IMR-90 (cell line): Measurements from ENCODE around the gene PPP1R9B. TPM values are rescaled to one million over a fixed set of nuclear protein-coding genes. Genes with fewer than 3 reads are reported as not detected.

ENCODE experiments used
- ATAC-seq: fragments of 200-7000 bp; cut with Tn5 transposase; 2 replicates; pipeline ENCODE4 v1.9.1; 2020; ENCODE audit warnings: low read depth, mild to moderate bottlenecking, moderate library complexity
- BruUV-seq: library from RNA; stranded (reverse); fragments of 400-500 nt; replicated peaks from 2 replicates; lab custom pipeline; 2021; lab: Mats Ljungman, UMichigan
- CTCF ChIA-PET: fragments of 300-600 bp; formaldehyde crosslinking; extraction: SDS; loops from one replicate; lab custom pipeline; 2021; ENCODE audit warnings: antibody characterized with exemption; lab: Yijun Ruan, JAX
- POLR2A ChIA-PET: fragments of 300-600 bp; sonication (Branson Sonifier 250); formaldehyde crosslinking; loops from one replicate; lab custom pipeline; 2022; ENCODE audit warnings: antibody characterized with exemption; ENCODE audit not compliant: unreplicated experiment; lab: Charles Lee
- DNase-seq: peaks from one replicate; pipeline ENCODE4 v3.0.0; 2013
- H2AFZ ChIP-seq: replicated peaks from 2 replicates; pipeline ENCODE3; 2013; ENCODE audit warnings: low read length, mild to moderate bottlenecking; ENCODE audit not compliant: poor library complexity
- H2AK5ac ChIP-seq: 2 replicates; pipeline ENCODE4 v1.6.1; 2013; ENCODE audit warnings: low read depth, low read length, inconsistent platforms
- H2AK9ac ChIP-seq: replicated peaks from 2 replicates; pipeline ENCODE3; 2013; ENCODE audit warnings: mild to moderate bottlenecking, low read depth, low read length, moderate library complexity; ENCODE audit not compliant: poor library complexity
- H2BK120ac ChIP-seq: 2 replicates; pipeline ENCODE4 v1.6.1; 2013; ENCODE audit warnings: low read depth, low read length, inconsistent platforms
- H2BK15ac ChIP-seq: 3 replicates; pipeline ENCODE4 v1.6.1; 2013; ENCODE audit warnings: low read depth, low read length, inconsistent platforms
- H2BK20ac ChIP-seq: 2 replicates; pipeline ENCODE4 v1.6.1; 2013; ENCODE audit warnings: low read depth, mild to moderate bottlenecking, inconsistent platforms, low read length, moderate library complexity
- H2BK5ac ChIP-seq: 2 replicates; pipeline ENCODE4 v1.6.1; 2013; ENCODE audit warnings: mild to moderate bottlenecking, low read depth, low read length, inconsistent platforms; ENCODE audit not compliant: poor library complexity, severe bottlenecking
- H3K14ac ChIP-seq: replicated peaks from 2 replicates; pipeline ENCODE4 v1.6.1; 2013; ENCODE audit warnings: low read depth, low read length, inconsistent platforms
- H3K18ac ChIP-seq: 2 replicates; pipeline ENCODE4 v1.6.1; 2013; ENCODE audit warnings: low read depth, low read length, control low read depth
- H3K23ac ChIP-seq: 2 replicates; pipeline ENCODE4 v1.6.1; 2013; ENCODE audit warnings: low read depth, low read length, inconsistent platforms
- H3K27ac ChIP-seq: 2 replicates; pipeline ENCODE4 v1.5.1; 2013; ENCODE audit warnings: mild to moderate bottlenecking, control low read depth, low read length; ENCODE audit not compliant: insufficient read depth
- H3K27me3 ChIP-seq: 2 replicates; pipeline ENCODE4 v1.6.1; 2013; ENCODE audit warnings: low read length; ENCODE audit not compliant: control insufficient read depth, insufficient read depth
- H3K36me3 ChIP-seq: 2 replicates; pipeline ENCODE4 v1.6.1; 2013; ENCODE audit warnings: low read length, mixed read lengths; ENCODE audit not compliant: control insufficient read depth, insufficient read depth
- H3K4ac ChIP-seq: 2 replicates; pipeline ENCODE4 v1.6.1; 2013; ENCODE audit warnings: low read depth, low read length, inconsistent platforms
- H3K4me1 ChIP-seq: 2 replicates; pipeline ENCODE4 v1.6.1; 2013; ENCODE audit warnings: low read length, mixed read lengths; ENCODE audit not compliant: control insufficient read depth, insufficient read depth
- H3K4me2 ChIP-seq: 2 replicates; pipeline ENCODE4 v1.6.1; 2013; ENCODE audit warnings: low read depth, mild to moderate bottlenecking, control low read depth, low read length, moderate library complexity
- H3K4me3 ChIP-seq: 2 replicates; pipeline ENCODE4 v1.5.1; 2013; ENCODE audit warnings: low read depth, mild to moderate bottlenecking, control low read depth, low read length, moderate library complexity; ENCODE audit not compliant: insufficient read depth
- H3K56ac ChIP-seq: 2 replicates; pipeline ENCODE4 v1.6.1; 2013; ENCODE audit warnings: low read length, inconsistent platforms; ENCODE audit not compliant: insufficient read depth; ENCODE audit errors: extremely low read depth
- H3K79me1 ChIP-seq, 2 experiments: 2 replicates each; pipeline ENCODE4 v1.6.1; 2013; ENCODE audit warnings: low read length in 2 of 2, inconsistent platforms in 1 of 2, low read depth in 1 of 2
- H3K9ac ChIP-seq: 2 replicates; pipeline ENCODE4 v1.6.1; 2013; ENCODE audit warnings: low read depth, low read length, control low read depth
- H3K9me1 ChIP-seq: 2 replicates; pipeline ENCODE4 v1.6.1; 2013; ENCODE audit warnings: low read length, inconsistent platforms; ENCODE audit not compliant: insufficient read depth
- H3K9me3 ChIP-seq: 2 replicates; pipeline ENCODE4 v1.6.1; 2013; ENCODE audit warnings: low read length; ENCODE audit not compliant: control insufficient read depth, insufficient read depth
- H4K20me1 ChIP-seq: 2 replicates; pipeline ENCODE4 v1.6.1; 2013; ENCODE audit warnings: low read length, inconsistent platforms; ENCODE audit not compliant: insufficient read depth
- H4K5ac ChIP-seq: 2 replicates; pipeline ENCODE4 v1.6.1; 2013; ENCODE audit warnings: mild to moderate bottlenecking, low read depth, low read length, control low read depth
- H4K8ac ChIP-seq, 2 experiments: 2 replicates each; pipeline ENCODE4 v1.6.1; 2013; ENCODE audit warnings: low read depth in 2 of 2, low read length in 2 of 2, control low read depth in 1 of 2, inconsistent platforms in 1 of 2
- H4K91ac ChIP-seq: 2 replicates; pipeline ENCODE4 v1.6.1; 2013; ENCODE audit warnings: low read depth, low read length, inconsistent platforms; ENCODE audit not compliant: insufficient read depth
- BHLHE40 ChIP-seq: fragments of 150-350 bp; IDR thresholded peaks from 2 replicates; pipeline ENCODE4 v1.6.1; 2016; ENCODE audit warnings: mild to moderate bottlenecking, low read depth, low read length
- CEBPB ChIP-seq: IDR thresholded peaks from 2 replicates; pipeline ENCODE4 v1.6.1; 2012; ENCODE audit warnings: low read depth, low read length, improper control_type of control experiment
- FOS ChIP-seq: fragments of 150-350 bp; IDR thresholded peaks from 2 replicates; pipeline ENCODE4 v1.6.1; 2016; ENCODE audit warnings: low read depth, low read length
- MAFK ChIP-seq: IDR thresholded peaks from 2 replicates; pipeline ENCODE4 v1.6.1; 2012; ENCODE audit warnings: low read depth, low read length, improper control_type of control experiment
- MAZ ChIP-seq: IDR thresholded peaks from 2 replicates; pipeline ENCODE4 v1.6.1; 2012; ENCODE audit warnings: low read depth, mild to moderate bottlenecking, low read length, improper control_type of control experiment, moderate library complexity, borderline replicate concordance
- MXI1 ChIP-seq: IDR thresholded peaks from 2 replicates; pipeline ENCODE4 v1.6.1; 2012; ENCODE audit warnings: low read depth, mild to moderate bottlenecking, low read length, moderate library complexity, borderline replicate concordance
- NFE2L2 ChIP-seq: fragments of 150-350 bp; IDR thresholded peaks from 2 replicates; pipeline ENCODE4 v1.6.1; 2016; ENCODE audit warnings: low read depth, mild to moderate bottlenecking, low read length
- POLR2A ChIP-seq: IDR thresholded peaks from 2 replicates; pipeline ENCODE4 v1.6.1; 2012; ENCODE audit warnings: mild to moderate bottlenecking, low read depth, low read length
- RCOR1 ChIP-seq: IDR thresholded peaks from 2 replicates; pipeline ENCODE4 v1.6.1; 2012; ENCODE audit warnings: mild to moderate bottlenecking, low read length, improper control_type of control experiment; ENCODE audit not compliant: insufficient replicate concordance
- RFX5 ChIP-seq: IDR thresholded peaks from 2 replicates; pipeline ENCODE4 v1.8.0; 2012; ENCODE audit warnings: low read depth, mild to moderate bottlenecking, low read length, moderate library complexity
- SMC3 ChIP-seq: fragments of 150-350 bp; IDR thresholded peaks from 2 replicates; pipeline ENCODE4 v1.6.1; 2016; ENCODE audit warnings: low read depth, mild to moderate bottlenecking, antibody characterized with exemption, low read length, moderate library complexity
- WGBS, 2 experiments: methylation state at CpG; one replicate each; pipeline versions ENCODE4 v1.1.5 to v1.1.7; 2013; ENCODE audit warnings: missing lambda C conversion rate in 2 of 2; ENCODE audit not compliant: insufficient read length in 1 of 2; ENCODE audit errors: extremely low coverage in 2 of 2; 5-methylcytosine and 5-hydroxymethylcytosine counted together
- dilution Hi-C: fragments of 300-500 bp; cut with HindIII; formaldehyde crosslinking; loops from one replicate; pipeline ENCODE4 v1.14.3; 2018; ENCODE audit warnings: low sequenced_read_pairs; ENCODE audit not compliant: unreplicated experiment
- in situ Hi-C: fragments of 300-500 bp; cut with MboI; formaldehyde crosslinking; loops from 3 replicates; pipeline ENCODE4 v1.14.3; 2019; ENCODE audit warnings: low sequenced_read_pairs, inconsistent platforms, mixed read lengths
- intact Hi-C: fragments of 100-400 bp; cut with micrococcal nuclease; formaldehyde crosslinking; loops from 2 replicates; pipeline ENCODE4 v1.10.0; 2022
- polyA plus RNA-seq, 3 experiments: library from polyadenylated mRNA; depleted of rRNA; stranded (reverse); fragments of >200 nt; gene quantifications; 2 replicates each; pipeline ENCODE4 v1.2.3, GENCODE V29; 2012; ENCODE audit warnings: low replicate concordance in 1 of 3
- total RNA-seq: library from RNA; depleted of rRNA; stranded (reverse); fragments of >200 nt; gene quantifications from 2 replicates; pipeline ENCODE4 v1.2.3, GENCODE V29; 2012
- TF ChIP-seq, protein P1 (sequence below): fragments of 150-350 bp; IDR thresholded peaks from 2 replicates; pipeline ENCODE4 v1.6.1; 2017; ENCODE audit warnings: mild to moderate bottlenecking, antibody characterized with exemption, low read length, low read depth
- TF ChIP-seq, protein P2 (sequence below): conservative IDR thresholded peaks from 2 replicates; pipeline ENCODE4 v1.5.1; 2012; ENCODE audit warnings: mild to moderate bottlenecking, low read depth, low read length, improper control_type of control experiment

The PPP1R9B gene
- total and polyA plus RNA-seq, 2 of the 4 experiments (the other 2 are of a cell fraction) = 23.0 to 28.0 TPM

DNA sequence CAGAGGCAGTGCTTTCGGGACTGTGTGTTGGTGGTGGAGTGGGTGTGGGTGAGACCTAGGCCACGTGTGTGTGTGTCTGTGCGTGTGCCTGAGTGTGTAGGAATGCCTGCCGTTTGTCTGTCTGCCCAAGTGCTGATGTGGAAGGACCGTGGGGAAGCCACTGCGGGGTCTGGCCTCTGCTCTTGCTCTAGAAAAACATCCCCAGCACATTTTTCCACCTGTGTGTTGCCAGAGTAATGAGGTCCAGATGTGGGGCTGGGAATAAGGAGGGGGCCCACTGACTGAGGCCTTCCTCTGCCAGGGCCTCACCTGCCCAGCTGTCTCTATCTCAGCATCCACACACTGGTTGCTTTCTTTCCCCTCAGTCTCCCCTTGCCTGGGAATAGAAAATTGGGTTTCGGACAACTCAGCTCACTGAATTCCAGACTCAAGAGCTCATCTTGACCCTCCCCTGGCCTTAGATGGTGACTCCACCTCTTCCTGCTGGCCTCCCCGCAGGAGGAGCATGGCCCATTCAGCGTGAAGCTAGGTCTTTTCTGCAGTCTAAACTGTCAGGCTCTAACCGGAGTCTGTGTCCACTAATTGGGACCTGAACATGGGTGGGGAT lies 23.0 kb upstream of the PPP1R9B start:
- CTCF ChIA-PET = interaction anchor here (0.8 to 1.8 kb wide), 4 partner anchors 12 to 100 kb away, joined by 3 to 6 read pairs (median 6); partner anchors contain the start of gene TMEM92
- ATAC-seq = peak; percentile 63
- no peaks in the 10 kb centered on the region for H3K27me3 ChIP-seq
- no peak overlapping the region for H3K4me3 ChIP-seq
- H2BK20ac ChIP-seq = peak overlapping the region; percentile 96
- peak overlapping the region; percentile 92 for H2BK5ac ChIP-seq
- intact Hi-C loops = loop anchor here (1.0 to 2.0 kb wide), 2 partner anchors 100 to 117 kb away; no protein-coding TSS in a partner anchor
- in situ Hi-C loops = loop anchor here (10.0 kb wide), 1 partner anchor 111 kb away; no protein-coding TSS in a partner anchor
- WGBS, 2 experiments = 0% methylated on average over 3 of the region's 10 CpGs; no CpG with 5 or more reads in 1 of the 2 experiments
- H3K9ac ChIP-seq = peak overlapping the region; percentile 63
- H2AK9ac ChIP-seq = peak overlapping the region; percentile 90
- H3K4me1 ChIP-seq = peaks cover 31% of the 10 kb centered on the region
- DNase-seq = peak; percentile 95
- no peaks in the 10 kb centered on the region; the same call in 1 of the 2 replicates for H4K20me1 ChIP-seq
- H2AFZ ChIP-seq = peak overlapping the region; percentile 87
- H2AK5ac ChIP-seq = peak overlapping the region; percentile 99
- H4K8ac ChIP-seq = peak overlapping the region; percentile 63 to 90
- H3K18ac ChIP-seq = peak overlapping the region; percentile 71
- POLR2A ChIA-PET = interaction anchor here (1.0 to 1.6 kb wide), 5 partner anchors 27 to 94 kb away, joined by 4 to 6 read pairs (median 4); no protein-coding TSS in a partner anchor
- peak overlapping the region; percentile 90 for H3K23ac ChIP-seq
- no TSS peak for BruUV-seq
- peak overlapping the region; percentile 43 for H4K5ac ChIP-seq
- H3K36me3 ChIP-seq = peaks cover 11% of the 10 kb centered on the region
- no peaks in the 10 kb centered on the region for H3K9me3 ChIP-seq
- peak overlapping the region; percentile 93 for H3K27ac ChIP-seq
- peak overlapping the region; percentile 8 for H3K4me2 ChIP-seq
- H3K9me1 ChIP-seq = peaks cover 23% of the 10 kb centered on the region
- peaks cover 17 to 38% of the 10 kb centered on the region in 2 experiments; a peak in 3 of 4 replicates for H3K79me1 ChIP-seq
- H3K4ac ChIP-seq = peak overlapping the region; percentile 94
- peak overlapping the region; percentile 89 for H3K14ac ChIP-seq
- H2BK120ac ChIP-seq = peak overlapping the region; percentile 94
- dilution Hi-C loops = no loop called here
- H4K91ac ChIP-seq = peak overlapping the region; percentile 93
- peak overlapping the region; percentile 89; the same call in 2 of the 3 replicates for H2BK15ac ChIP-seq
- H3K56ac ChIP-seq = peak overlapping the region; percentile 80
- TF ChIP-seq MAZ (no peak; the same call in none of the 2 replicates), SMC3 (no peak; the same call in 1 of the 2 replicates), NFE2L2 (no peak), POLR2A (peak; percentile 68), MXI1 (peak; percentile 80), RFX5 (no peak), MAFK (no peak), BHLHE40 (no peak), FOS (peak; percentile 53; the same call in 1 of the 2 replicates), RCOR1 (no peak), CEBPB (no peak)
- TF ChIP-seq, protein P1, sequence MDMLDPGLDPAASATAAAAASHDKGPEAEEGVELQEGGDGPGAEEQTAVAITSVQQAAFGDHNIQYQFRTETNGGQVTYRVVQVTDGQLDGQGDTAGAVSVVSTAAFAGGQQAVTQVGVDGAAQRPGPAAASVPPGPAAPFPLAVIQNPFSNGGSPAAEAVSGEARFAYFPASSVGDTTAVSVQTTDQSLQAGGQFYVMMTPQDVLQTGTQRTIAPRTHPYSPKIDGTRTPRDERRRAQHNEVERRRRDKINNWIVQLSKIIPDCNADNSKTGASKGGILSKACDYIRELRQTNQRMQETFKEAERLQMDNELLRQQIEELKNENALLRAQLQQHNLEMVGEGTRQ = peak; percentile 49; the same call in 1 of the 2 replicates
- TF ChIP-seq, protein P2, sequence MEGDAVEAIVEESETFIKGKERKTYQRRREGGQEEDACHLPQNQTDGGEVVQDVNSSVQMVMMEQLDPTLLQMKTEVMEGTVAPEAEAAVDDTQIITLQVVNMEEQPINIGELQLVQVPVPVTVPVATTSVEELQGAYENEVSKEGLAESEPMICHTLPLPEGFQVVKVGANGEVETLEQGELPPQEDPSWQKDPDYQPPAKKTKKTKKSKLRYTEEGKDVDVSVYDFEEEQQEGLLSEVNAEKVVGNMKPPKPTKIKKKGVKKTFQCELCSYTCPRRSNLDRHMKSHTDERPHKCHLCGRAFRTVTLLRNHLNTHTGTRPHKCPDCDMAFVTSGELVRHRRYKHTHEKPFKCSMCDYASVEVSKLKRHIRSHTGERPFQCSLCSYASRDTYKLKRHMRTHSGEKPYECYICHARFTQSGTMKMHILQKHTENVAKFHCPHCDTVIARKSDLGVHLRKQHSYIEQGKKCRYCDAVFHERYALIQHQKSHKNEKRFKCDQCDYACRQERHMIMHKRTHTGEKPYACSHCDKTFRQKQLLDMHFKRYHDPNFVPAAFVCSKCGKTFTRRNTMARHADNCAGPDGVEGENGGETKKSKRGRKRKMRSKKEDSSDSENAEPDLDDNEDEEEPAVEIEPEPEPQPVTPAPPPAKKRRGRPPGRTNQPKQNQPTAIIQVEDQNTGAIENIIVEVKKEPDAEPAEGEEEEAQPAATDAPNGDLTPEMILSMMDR = no peak
